SIG-M5 (cell line): ENCODE results near the gene NUAK1.

ENCODE experiments used
- DNase-seq: peaks from one replicate; lab custom pipeline; 2025; lab: John Stamatoyannopoulos, UW

Gene NUAK1

GRCh38 chr12:106082216-106083175 lies 56.3 kb downstream of the NUAK1 start:
- DNase-seq, result no peak

GRCh38 chr12:106081606-106082005 lies 57.1 kb downstream of the NUAK1 start:
- DNase-seq, result no peak

- no peak for DNase-seq
Observed at GRCh38 chr12:106080791-106081170, 58.0 kb downstream of the NUAK1 start.

- DNase-seq, result no peak
Observed at GRCh38 chr12:106080041-106080790, 58.5 kb downstream of the NUAK1 start.

GRCh38 chr12:106079148-106079738 lies 59.5 kb downstream of the NUAK1 start:
- DNase-seq, result no peak

- DNase-seq, result no peak
Observed at GRCh38 chr12:106078358-106079010, 60.3 kb downstream of the NUAK1 start.

- DNase-seq, result no peak
Observed at GRCh38 chr12:106074706-106075392, 63.9 kb downstream of the NUAK1 start.

- no peak for DNase-seq
Observed at GRCh38 chr12:106074361-106074705, 64.4 kb downstream of the NUAK1 start.

- DNase-seq, result no peak
Observed at GRCh38 chr12:106073179-106073578, 65.6 kb downstream of the NUAK1 start.

- no peak for DNase-seq
Observed at GRCh38 chr12:106072751-106073150, 66.0 kb downstream of the NUAK1 start.

- DNase-seq, result no peak
Observed at GRCh38 chr12:106071686-106072085, 67.1 kb downstream of the NUAK1 start.

- no peak for DNase-seq
Observed at GRCh38 chr12:106070611-106071010, 68.1 kb downstream of the NUAK1 start.

- DNase-seq, result no peak
Observed at GRCh38 chr12:106070147-106070546, 68.6 kb downstream of the NUAK1 start.

GRCh38 chr12:106068296-106068695 lies 70.5 kb downstream of the NUAK1 start:
- DNase-seq, result no peak

- no peak for DNase-seq
Observed at GRCh38 chr12:106067606-106068205, 71.0 kb downstream of the NUAK1 start.

GRCh38 chr12:106066726-106067325 lies 71.9 kb downstream of the NUAK1 start:
- no peak for DNase-seq

GRCh38 chr12:106066051-106066705 lies 72.6 kb downstream of the NUAK1 start:
- DNase-seq, result no peak

GRCh38 chr12:106065506-106065905 lies 73.2 kb downstream of the NUAK1 start:
- DNase-seq, result no peak

GRCh38 chr12:106064721-106065021 lies 74.1 kb downstream of the NUAK1 start:
- DNase-seq, result no peak
